GM19324 (cell line): ENCODE results near the gene HES4.

Source experiments
- ATAC-seq: cut with Tn5 transposase; IDR thresholded peaks from one replicate; pipeline ENCODE4 v1.9.1; 2021; ENCODE audit warnings: mild to moderate bottlenecking, moderate library complexity; ENCODE audit not compliant: unreplicated experiment, low FRiP score

The HES4 gene

DNA sequence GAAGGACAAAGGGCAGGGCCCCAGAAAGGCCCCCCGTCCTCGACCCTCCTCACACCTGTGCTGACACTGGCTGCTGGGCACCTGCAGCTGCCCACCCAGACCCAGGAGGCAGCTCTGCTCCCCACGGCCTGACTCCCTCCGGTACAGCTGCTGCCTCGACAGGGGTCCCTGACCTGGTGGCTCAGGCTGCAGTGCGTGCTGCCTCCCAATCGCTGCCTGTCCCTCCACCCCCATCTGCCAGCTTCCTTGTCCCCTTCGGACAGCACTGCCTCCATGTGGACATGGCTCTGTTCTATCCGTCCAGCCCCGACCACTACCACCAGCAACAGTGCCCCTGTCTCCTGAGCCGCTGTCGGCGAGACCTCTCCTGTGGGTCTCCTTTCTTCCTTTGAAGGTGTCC, 45.0 kb downstream of the HES4 start:
- ATAC-seq = no peak

DNA sequence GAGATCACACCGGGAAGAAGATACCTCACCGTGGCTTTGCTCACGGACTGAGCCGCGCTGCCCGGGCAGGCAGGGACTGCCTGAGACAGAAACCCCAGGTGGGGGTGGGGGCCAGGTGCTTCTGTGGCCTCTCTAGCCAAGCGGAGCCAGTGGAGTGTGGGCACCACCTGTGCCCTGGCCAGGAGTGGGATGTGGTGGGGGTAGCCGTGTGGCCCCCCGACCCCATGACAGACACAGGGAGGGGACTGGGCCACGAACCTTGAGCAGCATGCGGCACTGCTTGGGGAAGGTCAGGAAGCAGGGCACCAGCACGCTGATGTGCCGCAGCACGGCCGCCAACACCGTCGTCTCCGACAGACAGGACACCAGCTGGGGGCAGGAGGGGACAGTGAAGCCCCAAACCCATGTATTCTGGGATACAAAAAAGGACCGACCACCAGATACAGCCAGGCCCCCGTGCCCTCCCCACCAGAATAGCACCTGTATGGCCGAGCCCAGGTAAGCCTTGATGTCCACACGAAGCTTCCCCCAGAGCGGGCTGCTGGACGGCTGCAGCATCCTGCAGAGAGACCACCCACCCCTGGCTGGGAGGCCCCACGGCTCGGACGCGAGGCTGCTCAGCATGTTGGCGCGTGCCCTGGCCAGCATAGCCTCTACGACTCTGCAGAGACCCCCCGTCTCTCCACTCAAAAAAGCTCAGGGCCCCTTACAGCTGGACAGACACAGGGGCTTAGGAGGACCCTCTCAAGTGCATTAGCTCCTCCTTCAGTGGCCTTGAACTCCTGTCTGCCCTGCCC, 46.2 kb downstream of the HES4 start:
- ATAC-seq = no peak

DNA sequence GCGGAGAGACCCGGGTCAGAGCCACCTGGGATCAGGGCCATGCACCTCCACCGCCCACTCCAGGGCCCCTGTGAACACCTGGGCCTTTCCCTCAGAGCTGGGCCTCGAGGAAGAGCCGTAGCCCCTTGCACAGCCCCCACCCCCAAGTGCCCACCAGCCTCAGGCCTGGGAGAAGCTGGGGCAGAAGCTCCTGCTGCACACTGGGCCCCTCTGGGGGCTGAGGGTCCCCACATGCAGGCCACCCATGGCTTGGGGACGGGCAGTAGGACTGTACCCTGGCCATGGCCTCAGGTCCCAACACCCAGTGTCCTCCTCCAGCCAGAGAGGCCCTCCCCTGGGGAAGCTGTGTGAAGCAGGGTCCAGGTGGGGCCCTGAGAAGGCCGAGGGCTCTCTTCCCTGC, 47.3 kb downstream of the HES4 start:
- no peak for ATAC-seq

DNA sequence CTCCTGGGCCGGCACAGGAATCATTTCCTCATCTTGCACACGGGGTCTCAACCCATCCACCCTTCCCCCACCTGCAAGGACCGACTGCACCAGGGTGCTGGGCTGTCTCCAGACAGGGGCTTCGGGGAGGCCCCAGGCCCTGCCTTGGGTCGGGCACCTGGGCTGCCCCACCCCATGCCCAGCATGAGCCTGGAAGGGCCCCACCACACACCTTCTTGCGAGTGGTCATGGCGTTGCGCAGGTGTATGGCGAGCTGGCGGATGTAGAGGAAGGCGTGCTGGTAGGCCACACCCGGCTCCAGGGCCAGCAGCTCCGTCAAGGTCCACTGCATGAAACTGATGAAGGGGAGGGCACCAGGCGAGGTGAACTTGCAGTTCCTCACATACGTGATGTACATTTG, 47.7 kb downstream of the HES4 start:
- ATAC-seq = no peak

- no peak for ATAC-seq
These were observed 48.5 kb downstream of the HES4 start for GRCh38 chr1:951364-951763.

DNA sequence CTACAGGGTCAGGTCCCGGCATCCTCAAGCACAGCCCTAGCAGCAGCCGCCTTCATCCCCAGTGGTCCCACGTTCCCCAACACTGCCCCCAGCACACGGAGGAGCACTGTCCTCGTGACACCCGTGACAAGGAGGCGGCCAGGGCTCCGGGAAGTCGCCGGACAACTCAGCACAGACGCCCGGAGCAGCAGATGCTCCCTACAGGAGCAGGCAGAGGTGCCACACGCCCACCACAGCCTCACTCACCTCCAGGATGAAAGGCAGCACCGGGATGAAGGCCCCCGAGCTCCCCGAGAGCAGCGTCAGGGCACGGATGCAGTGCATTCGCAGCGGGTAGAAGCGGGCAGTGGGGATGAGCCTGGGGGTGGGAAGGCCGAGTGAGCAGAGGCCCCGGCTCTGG, 49.0 kb downstream of the HES4 start:
- ATAC-seq = no peak

GRCh38 chr1:950268-950667, 49.6 kb downstream of the HES4 start:
- no peak for ATAC-seq
